ENCODE measurements around the gene ADGRE3.

ADGRE3 gene

DNA sequence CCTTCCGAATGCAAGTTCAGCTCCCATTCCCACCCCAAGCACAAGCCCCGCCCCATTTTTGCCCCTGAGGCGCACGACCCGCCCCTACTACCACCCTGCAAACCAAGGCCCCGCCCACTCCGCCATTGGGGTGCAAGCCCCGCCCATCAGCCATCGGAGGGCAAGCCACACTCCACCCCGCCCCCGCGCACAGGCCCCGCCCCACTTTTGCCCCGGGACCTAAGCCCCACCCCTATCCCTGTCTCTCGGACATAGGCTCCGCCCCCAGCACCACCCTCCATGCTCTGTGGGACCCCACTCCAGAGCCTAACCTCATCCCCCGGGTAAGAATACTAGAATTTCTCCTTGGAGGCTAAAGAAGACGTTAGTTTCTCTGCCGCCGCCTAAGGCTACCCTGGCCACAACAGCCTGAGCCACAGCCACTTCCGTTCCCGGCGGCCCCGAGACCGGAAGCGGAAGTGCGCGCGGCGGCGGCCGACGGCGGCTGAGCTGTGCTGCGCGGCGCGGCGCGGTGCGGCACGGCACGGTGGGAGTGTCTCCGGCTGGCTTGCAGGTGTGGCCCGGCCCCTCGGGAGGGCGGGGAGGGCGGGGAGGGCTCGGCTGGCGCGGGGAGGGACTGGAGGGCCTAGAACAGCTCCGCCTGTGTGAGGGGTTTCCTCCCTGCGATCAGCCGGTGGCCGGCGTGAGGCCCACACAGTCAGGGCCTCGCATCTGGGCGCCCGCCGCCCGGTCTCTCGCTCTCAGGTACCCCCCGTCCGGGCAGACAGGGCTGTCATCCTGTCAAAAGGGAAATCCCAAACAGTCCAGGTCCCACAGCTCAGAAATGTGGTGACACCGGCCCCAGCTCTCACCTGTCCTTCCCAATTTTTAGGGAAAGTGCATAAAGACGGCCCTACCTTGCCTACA is 15.2 kb upstream of the ADGRE3 start, which contains the start of gene ZNF333:
ZNF333 (plus strand) TSS at position 451 of the 906 bp plus-strand sequence. CDS start 3,444 bp downstream, outside the sequence.
- Histone ChIP-seq H3K4me1 (ENCODE audit: control insufficient read depth, insufficient read depth, low read length) (no peaks in the 10 kb centered on the region; the same call in 1 of the 2 replicates), H3K4me3 (ENCODE audit: low read depth, low read length) (peak within 1 kb of the TSS; percentile 74), H3K27ac (ENCODE audit: extremely low read depth, low read depth, low read length) (peak within 1 kb of the TSS; percentile 82), H3K9me3 (ENCODE audit: control insufficient read depth, insufficient read depth, low read depth, low read length) (no peaks in the 10 kb centered on the region), H3K36me3 (ENCODE audit: control insufficient read depth in 2 of 2, insufficient read depth in 1 of 2, low read length in 2 of 2) (peaks cover 0 to 12% of the 10 kb centered on the region in 2 experiments; a peak in 2 of 3 replicates)
- ChIA-PET CTCF (interaction anchor here (0.6 to 9.2 kb wide), 3 partner anchors 117 to 185 kb away, joined by 4 to 137 read pairs (median 5); partner anchors contain the start of gene NDUFB7), POLR2A (interaction anchor here (0.6 to 1.5 kb wide), 13 partner anchors 9 to 1361 kb away, joined by 3 to 14 read pairs (median 4); partner anchors contain the start of genes ADGRE3, ASF1B, DNAJB1 and NDUFB7)
- TF ChIP-seq ZNF571 (tag by site-specific recombination; IDR thresholded peaks at IDR 0.05) (no peak), MEIS1 (CRISPR knock-in tag; IDR thresholded peaks at IDR 0.05; ENCODE audit: borderline replicate concordance) (no peak), KLF9 (tag by site-specific recombination; IDR thresholded peaks at IDR 0.05; ENCODE audit: low read depth) (peak; percentile 58; the same call in 1 of the 2 replicates), PRDM1 (tag by site-specific recombination; IDR thresholded peaks at IDR 0.05) (0 out of 2 replicates have a peak, but pooled peaks have one; percentile 50), KLF8 (tag by site-specific recombination; IDR thresholded peaks at IDR 0.05) (peak; percentile 59), GLIS1 (tag by site-specific recombination; IDR thresholded peaks at IDR 0.05) (peak; percentile 8; the same call in 1 of the 2 replicates), ZNF654 (tag by site-specific recombination; IDR thresholded peaks at IDR 0.05; ENCODE audit: low read depth) (no peak), BCL11B (tag by site-specific recombination; IDR thresholded peaks at IDR 0.05; ENCODE audit: low read depth) (no peak), ZNF660 (tag by site-specific recombination; IDR thresholded peaks at IDR 0.05) (peak; percentile 45; the same call in 1 of the 2 replicates), KLF1 (tag by site-specific recombination; IDR thresholded peaks at IDR 0.05) (peak; percentile 14; the same call in 1 of the 2 replicates), ZBTB8A (tag by site-specific recombination; IDR thresholded peaks at IDR 0.05) (peak; percentile 7; the same call in 1 of the 2 replicates), SP3 (tag by site-specific recombination; IDR thresholded peaks at IDR 0.05) (peak; percentile 73), ZNF76 (tag by site-specific recombination; IDR thresholded peaks at IDR 0.05; ENCODE audit: borderline replicate concordance, low read depth) (peak; percentile 82), ZNF560 (tag by site-specific recombination; IDR thresholded peaks at IDR 0.05; ENCODE audit: borderline replicate concordance) (no peak), SP2 (tag by site-specific recombination; IDR thresholded peaks at IDR 0.05) (peak; percentile 74), KLF10 (tag by site-specific recombination; IDR thresholded peaks at IDR 0.05) (peak; percentile 71), GLIS2 (tag by site-specific recombination; IDR thresholded peaks at IDR 0.05) (0 out of 2 replicates have a peak, but pooled peaks have one; percentile 11)
- TF ChIP-seq, protein P1, sequence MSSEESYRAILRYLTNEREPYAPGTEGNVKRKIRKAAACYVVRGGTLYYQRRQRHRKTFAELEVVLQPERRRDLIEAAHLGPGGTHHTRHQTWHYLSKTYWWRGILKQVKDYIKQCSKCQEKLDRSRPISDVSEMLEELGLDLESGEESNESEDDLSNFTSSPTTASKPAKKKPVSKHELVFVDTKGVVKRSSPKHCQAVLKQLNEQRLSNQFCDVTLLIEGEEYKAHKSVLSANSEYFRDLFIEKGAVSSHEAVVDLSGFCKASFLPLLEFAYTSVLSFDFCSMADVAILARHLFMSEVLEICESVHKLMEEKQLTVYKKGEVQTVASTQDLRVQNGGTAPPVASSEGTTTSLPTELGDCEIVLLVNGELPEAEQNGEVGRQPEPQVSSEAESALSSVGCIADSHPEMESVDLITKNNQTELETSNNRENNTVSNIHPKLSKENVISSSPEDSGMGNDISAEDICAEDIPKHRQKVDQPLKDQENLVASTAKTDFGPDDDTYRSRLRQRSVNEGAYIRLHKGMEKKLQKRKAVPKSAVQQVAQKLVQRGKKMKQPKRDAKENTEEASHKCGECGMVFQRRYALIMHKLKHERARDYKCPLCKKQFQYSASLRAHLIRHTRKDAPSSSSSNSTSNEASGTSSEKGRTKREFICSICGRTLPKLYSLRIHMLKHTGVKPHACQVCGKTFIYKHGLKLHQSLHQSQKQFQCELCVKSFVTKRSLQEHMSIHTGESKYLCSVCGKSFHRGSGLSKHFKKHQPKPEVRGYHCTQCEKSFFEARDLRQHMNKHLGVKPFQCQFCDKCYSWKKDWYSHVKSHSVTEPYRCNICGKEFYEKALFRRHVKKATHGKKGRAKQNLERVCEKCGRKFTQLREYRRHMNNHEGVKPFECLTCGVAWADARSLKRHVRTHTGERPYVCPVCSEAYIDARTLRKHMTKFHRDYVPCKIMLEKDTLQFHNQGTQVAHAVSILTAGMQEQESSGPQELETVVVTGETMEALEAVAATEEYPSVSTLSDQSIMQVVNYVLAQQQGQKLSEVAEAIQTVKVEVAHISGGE (tag by site-specific recombination; conservative IDR thresholded peaks at IDR 0.05; ENCODE audit: low read depth): peak; percentile 92
- TF ChIP-seq, protein P2, sequence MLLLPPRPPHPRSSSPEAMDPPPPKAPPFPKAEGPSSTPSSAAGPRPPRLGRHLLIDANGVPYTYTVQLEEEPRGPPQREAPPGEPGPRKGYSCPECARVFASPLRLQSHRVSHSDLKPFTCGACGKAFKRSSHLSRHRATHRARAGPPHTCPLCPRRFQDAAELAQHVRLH (tag by site-specific recombination; IDR thresholded peaks at IDR 0.05): peak; percentile 43; the same call in 1 of the 2 replicates
- TF ChIP-seq, protein P3, sequence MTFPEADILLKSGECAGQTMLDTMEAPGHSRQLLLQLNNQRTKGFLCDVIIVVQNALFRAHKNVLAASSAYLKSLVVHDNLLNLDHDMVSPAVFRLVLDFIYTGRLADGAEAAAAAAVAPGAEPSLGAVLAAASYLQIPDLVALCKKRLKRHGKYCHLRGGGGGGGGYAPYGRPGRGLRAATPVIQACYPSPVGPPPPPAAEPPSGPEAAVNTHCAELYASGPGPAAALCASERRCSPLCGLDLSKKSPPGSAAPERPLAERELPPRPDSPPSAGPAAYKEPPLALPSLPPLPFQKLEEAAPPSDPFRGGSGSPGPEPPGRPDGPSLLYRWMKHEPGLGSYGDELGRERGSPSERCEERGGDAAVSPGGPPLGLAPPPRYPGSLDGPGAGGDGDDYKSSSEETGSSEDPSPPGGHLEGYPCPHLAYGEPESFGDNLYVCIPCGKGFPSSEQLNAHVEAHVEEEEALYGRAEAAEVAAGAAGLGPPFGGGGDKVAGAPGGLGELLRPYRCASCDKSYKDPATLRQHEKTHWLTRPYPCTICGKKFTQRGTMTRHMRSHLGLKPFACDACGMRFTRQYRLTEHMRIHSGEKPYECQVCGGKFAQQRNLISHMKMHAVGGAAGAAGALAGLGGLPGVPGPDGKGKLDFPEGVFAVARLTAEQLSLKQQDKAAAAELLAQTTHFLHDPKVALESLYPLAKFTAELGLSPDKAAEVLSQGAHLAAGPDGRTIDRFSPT (tag by site-specific recombination; IDR thresholded peaks at IDR 0.05): peak; percentile 41; the same call in 1 of the 2 replicates
- TF ChIP-seq, protein P4, sequence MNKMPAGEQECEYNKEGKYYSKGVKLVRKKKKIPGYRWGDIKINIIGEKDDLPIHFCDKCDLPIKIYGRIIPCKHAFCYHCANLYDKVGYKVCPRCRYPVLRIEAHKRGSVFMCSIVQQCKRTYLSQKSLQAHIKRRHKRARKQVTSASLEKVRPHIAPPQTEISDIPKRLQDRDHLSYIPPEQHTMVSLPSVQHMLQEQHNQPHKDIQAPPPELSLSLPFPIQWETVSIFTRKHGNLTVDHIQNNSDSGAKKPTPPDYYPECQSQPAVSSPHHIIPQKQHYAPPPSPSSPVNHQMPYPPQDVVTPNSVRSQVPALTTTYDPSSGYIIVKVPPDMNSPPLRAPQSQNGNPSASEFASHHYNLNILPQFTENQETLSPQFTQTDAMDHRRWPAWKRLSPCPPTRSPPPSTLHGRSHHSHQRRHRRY (tag by site-specific recombination; IDR thresholded peaks at IDR 0.05): no peak
- TF ChIP-seq, protein P5, sequence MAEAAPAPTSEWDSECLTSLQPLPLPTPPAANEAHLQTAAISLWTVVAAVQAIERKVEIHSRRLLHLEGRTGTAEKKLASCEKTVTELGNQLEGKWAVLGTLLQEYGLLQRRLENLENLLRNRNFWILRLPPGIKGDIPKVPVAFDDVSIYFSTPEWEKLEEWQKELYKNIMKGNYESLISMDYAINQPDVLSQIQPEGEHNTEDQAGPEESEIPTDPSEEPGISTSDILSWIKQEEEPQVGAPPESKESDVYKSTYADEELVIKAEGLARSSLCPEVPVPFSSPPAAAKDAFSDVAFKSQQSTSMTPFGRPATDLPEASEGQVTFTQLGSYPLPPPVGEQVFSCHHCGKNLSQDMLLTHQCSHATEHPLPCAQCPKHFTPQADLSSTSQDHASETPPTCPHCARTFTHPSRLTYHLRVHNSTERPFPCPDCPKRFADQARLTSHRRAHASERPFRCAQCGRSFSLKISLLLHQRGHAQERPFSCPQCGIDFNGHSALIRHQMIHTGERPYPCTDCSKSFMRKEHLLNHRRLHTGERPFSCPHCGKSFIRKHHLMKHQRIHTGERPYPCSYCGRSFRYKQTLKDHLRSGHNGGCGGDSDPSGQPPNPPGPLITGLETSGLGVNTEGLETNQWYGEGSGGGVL (tag by site-specific recombination; IDR thresholded peaks at IDR 0.05): peak; percentile 83
- TF ChIP-seq, protein P6, sequence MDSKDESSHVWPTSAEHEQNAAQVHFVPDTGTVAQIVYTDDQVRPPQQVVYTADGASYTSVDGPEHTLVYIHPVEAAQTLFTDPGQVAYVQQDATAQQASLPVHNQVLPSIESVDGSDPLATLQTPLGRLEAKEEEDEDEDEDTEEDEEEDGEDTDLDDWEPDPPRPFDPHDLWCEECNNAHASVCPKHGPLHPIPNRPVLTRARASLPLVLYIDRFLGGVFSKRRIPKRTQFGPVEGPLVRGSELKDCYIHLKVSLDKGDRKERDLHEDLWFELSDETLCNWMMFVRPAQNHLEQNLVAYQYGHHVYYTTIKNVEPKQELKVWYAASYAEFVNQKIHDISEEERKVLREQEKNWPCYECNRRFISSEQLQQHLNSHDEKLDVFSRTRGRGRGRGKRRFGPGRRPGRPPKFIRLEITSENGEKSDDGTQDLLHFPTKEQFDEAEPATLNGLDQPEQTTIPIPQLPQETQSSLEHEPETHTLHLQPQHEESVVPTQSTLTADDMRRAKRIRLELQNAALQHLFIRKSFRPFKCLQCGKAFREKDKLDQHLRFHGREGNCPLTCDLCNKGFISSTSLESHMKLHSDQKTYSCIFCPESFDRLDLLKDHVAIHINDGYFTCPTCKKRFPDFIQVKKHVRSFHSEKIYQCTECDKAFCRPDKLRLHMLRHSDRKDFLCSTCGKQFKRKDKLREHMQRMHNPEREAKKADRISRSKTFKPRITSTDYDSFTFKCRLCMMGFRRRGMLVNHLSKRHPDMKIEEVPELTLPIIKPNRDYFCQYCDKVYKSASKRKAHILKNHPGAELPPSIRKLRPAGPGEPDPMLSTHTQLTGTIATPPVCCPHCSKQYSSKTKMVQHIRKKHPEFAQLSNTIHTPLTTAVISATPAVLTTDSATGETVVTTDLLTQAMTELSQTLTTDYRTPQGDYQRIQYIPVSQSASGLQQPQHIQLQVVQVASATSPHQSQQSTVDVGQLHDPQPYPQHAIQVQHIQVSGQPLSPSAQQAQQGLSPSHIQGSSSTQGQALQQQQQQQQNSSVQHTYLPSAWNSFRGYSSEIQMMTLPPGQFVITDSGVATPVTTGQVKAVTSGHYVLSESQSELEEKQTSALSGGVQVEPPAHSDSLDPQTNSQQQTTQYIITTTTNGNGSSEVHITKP (tag by site-specific recombination; IDR thresholded peaks at IDR 0.05): peak; percentile 35; the same call in 1 of the 2 replicates
